Measurements from ENCODE around the gene MMP17.

The MMP17 gene

DNA sequence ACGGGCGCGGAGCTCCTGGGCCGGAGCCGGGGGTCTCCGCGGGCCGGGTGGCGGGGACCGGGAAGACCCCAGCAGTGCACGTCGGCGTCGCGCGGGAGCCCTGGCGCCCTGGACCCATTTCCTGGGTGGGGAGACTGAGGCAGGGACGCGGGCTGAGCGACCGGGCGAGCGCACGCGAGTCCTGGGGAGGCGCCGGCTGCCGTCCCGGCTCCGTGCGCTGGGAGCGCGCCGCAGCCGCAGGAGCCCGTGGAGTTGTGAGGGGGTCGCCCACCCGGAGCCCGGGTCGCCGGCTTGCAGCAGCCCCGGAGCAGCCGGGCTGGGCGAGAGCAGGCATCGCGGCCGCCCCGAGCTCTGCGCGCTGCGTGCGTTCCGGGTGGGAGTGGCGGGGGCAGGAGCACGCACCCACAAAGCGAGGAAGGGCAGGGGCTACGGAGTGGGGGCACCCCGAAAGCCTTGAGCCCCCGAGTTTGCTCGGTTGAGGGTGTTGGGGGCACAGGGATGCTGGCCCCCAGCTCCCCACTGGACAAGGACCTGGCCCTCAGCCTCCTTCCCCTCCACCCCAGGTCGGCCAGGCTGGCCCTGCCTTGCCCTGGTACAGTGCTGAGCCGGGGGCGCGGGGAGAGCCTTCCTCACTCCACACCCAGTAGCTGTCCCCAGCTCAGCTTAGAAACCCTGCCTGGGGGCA lies 620 bp downstream of the MMP17 start (continued):
- TF ChIP-seq, protein P1, sequence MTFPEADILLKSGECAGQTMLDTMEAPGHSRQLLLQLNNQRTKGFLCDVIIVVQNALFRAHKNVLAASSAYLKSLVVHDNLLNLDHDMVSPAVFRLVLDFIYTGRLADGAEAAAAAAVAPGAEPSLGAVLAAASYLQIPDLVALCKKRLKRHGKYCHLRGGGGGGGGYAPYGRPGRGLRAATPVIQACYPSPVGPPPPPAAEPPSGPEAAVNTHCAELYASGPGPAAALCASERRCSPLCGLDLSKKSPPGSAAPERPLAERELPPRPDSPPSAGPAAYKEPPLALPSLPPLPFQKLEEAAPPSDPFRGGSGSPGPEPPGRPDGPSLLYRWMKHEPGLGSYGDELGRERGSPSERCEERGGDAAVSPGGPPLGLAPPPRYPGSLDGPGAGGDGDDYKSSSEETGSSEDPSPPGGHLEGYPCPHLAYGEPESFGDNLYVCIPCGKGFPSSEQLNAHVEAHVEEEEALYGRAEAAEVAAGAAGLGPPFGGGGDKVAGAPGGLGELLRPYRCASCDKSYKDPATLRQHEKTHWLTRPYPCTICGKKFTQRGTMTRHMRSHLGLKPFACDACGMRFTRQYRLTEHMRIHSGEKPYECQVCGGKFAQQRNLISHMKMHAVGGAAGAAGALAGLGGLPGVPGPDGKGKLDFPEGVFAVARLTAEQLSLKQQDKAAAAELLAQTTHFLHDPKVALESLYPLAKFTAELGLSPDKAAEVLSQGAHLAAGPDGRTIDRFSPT (tag by site-specific recombination; IDR thresholded peaks at IDR 0.05), result peak; percentile 77
- TF ChIP-seq EGR2 (tag by site-specific recombination; IDR thresholded peaks at IDR 0.05; ENCODE audit: low read depth), result peak; percentile 39; the same call in 1 of the 2 replicates
- no peak for TF ChIP-seq ZNF837 (tag by site-specific recombination; IDR thresholded peaks at IDR 0.05)
- no peak for TF ChIP-seq ZNF830 (tag by site-specific recombination; IDR thresholded peaks at IDR 0.05; ENCODE audit: low read depth)
- no peak for TF ChIP-seq GFI1B (tag by site-specific recombination; IDR thresholded peaks at IDR 0.05)
- no peak for TF ChIP-seq HOXC10 (CRISPR knock-in tag; IDR thresholded peaks at IDR 0.05)
- no peak for TF ChIP-seq FEZF1 (tag by site-specific recombination; IDR thresholded peaks at IDR 0.05)
- TF ChIP-seq, protein P2, sequence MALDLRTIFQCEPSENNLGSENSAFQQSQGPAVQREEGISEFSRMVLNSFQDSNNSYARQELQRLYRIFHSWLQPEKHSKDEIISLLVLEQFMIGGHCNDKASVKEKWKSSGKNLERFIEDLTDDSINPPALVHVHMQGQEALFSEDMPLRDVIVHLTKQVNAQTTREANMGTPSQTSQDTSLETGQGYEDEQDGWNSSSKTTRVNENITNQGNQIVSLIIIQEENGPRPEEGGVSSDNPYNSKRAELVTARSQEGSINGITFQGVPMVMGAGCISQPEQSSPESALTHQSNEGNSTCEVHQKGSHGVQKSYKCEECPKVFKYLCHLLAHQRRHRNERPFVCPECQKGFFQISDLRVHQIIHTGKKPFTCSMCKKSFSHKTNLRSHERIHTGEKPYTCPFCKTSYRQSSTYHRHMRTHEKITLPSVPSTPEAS (tag by site-specific recombination; IDR thresholded peaks at IDR 0.05), result no peak
- 0 out of 2 replicates have a peak, but pooled peaks have one; percentile 31 for TF ChIP-seq KLF17 (tag by site-specific recombination; IDR thresholded peaks at IDR 0.05)
- no peak for TF ChIP-seq ZNF202 (tag by site-specific recombination; IDR thresholded peaks at IDR 0.05; ENCODE audit: borderline replicate concordance)
- no peak for TF ChIP-seq ZBTB8A (tag by site-specific recombination; IDR thresholded peaks at IDR 0.05)
- TF ChIP-seq ZNF140 (tag by site-specific recombination; IDR thresholded peaks at IDR 0.05), result no peak
- TF ChIP-seq ZNF791 (tag by site-specific recombination; IDR thresholded peaks at IDR 0.05), result no peak
- no peak for TF ChIP-seq HOXD13 (CRISPR knock-in tag; IDR thresholded peaks at IDR 0.05; ENCODE audit: borderline replicate concordance)
- TF ChIP-seq ZNF544 (tag by site-specific recombination; IDR thresholded peaks at IDR 0.05), result no peak
- TF ChIP-seq ZBTB1 (tag by site-specific recombination; IDR thresholded peaks at IDR 0.05), result no peak
- no peak for TF ChIP-seq ZNF555 (tag by site-specific recombination; conservative IDR thresholded peaks at IDR 0.05)
- no peak for TF ChIP-seq IKZF3 (tag by site-specific recombination; IDR thresholded peaks at IDR 0.05)
- 0 out of 2 replicates have a peak, but pooled peaks have one; percentile 48 for TF ChIP-seq ZNF174 (tag by site-specific recombination; IDR thresholded peaks at IDR 0.05)
- TF ChIP-seq, protein P3, sequence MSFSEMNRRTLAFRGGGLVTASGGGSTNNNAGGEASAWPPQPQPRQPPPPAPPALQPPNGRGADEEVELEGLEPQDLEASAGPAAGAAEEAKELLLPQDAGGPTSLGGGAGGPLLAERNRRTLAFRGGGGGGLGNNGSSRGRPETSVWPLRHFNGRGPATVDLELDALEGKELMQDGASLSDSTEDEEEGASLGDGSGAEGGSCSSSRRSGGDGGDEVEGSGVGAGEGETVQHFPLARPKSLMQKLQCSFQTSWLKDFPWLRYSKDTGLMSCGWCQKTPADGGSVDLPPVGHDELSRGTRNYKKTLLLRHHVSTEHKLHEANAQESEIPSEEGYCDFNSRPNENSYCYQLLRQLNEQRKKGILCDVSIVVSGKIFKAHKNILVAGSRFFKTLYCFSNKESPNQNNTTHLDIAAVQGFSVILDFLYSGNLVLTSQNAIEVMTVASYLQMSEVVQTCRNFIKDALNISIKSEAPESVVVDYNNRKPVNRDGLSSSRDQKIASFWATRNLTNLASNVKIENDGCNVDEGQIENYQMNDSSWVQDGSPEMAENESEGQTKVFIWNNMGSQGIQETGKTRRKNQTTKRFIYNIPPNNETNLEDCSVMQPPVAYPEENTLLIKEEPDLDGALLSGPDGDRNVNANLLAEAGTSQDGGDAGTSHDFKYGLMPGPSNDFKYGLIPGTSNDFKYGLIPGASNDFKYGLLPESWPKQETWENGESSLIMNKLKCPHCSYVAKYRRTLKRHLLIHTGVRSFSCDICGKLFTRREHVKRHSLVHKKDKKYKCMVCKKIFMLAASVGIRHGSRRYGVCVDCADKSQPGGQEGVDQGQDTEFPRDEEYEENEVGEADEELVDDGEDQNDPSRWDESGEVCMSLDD (tag by site-specific recombination; IDR thresholded peaks at IDR 0.05), result peak; percentile 88
- no peak; the same call in 1 of the 2 replicates for TF ChIP-seq ZBTB7A (tag by site-specific recombination; IDR thresholded peaks at IDR 0.05; ENCODE audit: low read depth)
- TF ChIP-seq, protein P4, sequence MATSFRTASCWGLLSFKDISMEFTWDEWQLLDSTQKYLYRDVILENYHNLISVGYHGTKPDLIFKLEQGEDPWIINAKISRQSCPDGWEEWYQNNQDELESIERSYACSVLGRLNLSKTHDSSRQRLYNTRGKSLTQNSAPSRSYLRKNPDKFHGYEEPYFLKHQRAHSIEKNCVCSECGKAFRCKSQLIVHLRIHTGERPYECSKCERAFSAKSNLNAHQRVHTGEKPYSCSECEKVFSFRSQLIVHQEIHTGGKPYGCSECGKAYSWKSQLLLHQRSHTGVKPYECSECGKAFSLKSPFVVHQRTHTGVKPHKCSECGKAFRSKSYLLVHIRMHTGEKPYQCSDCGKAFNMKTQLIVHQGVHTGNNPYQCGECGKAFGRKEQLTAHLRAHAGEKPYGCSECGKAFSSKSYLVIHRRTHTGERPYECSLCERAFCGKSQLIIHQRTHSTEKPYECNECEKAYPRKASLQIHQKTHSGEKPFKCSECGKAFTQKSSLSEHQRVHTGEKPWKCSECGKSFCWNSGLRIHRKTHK (tag by site-specific recombination; IDR thresholded peaks at IDR 0.05), result no peak
- no peak for TF ChIP-seq KLF1 (tag by site-specific recombination; IDR thresholded peaks at IDR 0.05)
- no peak for TF ChIP-seq ZNF785 (tag by site-specific recombination; IDR thresholded peaks at IDR 0.05)
- TF ChIP-seq BCL11A (tag by site-specific recombination; IDR thresholded peaks at IDR 0.05; ENCODE audit: low read depth), result no peak
- TF ChIP-seq, protein P5, sequence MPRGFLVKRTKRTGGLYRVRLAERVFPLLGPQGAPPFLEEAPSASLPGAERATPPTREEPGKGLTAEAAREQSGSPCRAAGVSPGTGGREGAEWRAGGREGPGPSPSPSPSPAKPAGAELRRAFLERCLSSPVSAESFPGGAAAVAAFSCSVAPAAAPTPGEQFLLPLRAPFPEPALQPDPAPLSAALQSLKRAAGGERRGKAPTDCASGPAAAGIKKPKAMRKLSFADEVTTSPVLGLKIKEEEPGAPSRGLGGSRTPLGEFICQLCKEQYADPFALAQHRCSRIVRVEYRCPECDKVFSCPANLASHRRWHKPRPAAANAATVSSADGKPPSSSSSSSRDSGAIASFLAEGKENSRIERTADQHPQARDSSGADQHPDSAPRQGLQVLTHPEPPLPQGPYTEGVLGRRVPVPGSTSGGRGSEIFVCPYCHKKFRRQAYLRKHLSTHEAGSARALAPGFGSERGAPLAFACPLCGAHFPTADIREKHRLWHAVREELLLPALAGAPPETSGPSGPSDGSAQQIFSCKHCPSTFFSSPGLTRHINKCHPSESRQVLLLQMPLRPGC (tag by site-specific recombination; IDR thresholded peaks at IDR 0.05), result no peak
